ENCODE results near the gene SPATA18.

DNA sequence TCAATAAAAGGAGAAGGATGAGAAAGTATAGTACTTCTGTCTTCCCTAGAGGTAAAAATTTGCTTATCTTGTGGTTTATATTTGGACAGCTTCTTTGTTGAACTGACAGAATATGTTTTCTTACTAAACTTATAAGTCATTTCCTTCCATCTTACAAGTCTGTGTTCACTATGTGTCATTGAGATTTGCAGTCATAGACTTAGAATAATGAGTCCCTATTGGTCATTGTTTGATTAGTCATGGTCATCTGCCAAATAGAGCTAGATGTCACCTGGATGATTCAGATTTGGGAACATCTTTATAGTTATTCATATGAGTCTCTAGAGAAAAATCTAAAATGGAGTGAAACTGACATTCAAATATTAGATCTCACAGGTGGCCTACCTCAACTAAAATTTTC, 51.5 kb downstream of the SPATA18 start:
- TF ChIP-seq, protein P1, sequence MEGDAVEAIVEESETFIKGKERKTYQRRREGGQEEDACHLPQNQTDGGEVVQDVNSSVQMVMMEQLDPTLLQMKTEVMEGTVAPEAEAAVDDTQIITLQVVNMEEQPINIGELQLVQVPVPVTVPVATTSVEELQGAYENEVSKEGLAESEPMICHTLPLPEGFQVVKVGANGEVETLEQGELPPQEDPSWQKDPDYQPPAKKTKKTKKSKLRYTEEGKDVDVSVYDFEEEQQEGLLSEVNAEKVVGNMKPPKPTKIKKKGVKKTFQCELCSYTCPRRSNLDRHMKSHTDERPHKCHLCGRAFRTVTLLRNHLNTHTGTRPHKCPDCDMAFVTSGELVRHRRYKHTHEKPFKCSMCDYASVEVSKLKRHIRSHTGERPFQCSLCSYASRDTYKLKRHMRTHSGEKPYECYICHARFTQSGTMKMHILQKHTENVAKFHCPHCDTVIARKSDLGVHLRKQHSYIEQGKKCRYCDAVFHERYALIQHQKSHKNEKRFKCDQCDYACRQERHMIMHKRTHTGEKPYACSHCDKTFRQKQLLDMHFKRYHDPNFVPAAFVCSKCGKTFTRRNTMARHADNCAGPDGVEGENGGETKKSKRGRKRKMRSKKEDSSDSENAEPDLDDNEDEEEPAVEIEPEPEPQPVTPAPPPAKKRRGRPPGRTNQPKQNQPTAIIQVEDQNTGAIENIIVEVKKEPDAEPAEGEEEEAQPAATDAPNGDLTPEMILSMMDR (IDR thresholded peaks at IDR 0.05): no peak
- no peak for TF ChIP-seq POLR2A (IDR thresholded peaks at IDR 0.05)

All from thyroid gland (tissue), 4 donors.